ENCODE results near the gene GRIA4. TPM values are rescaled to one million over a fixed set of nuclear protein-coding genes. Genes with fewer than 3 reads are reported as not detected.

The GRIA4 gene
- total RNA-seq, 1 donor from 2014 or later = not detected

DNA sequence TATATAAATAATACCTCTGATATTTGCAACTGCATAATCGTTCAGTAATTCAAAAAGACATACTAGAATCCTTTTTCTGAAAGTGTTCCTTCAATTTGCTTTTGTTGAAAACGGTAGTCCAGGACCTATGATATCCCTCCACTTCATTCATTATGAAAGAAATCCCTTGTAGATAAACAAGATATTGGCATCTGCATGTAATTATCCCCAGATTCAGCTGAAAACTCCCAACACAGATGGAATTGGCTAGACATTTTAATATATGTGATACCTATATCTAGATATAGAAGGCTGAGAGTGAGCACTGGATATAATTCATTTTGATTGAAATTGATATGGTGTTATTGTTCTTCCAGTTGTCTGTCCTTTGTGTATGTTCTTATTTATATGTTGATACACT is 302.8 kb downstream of the GRIA4 start:
- DNase-seq (ENCODE audit: low spot score) = no peak

GRCh38 chr11:105915021-105915420 is 305.1 kb downstream of the GRIA4 start:
- DNase-seq (ENCODE audit: low spot score) = no peak

GRCh38 chr11:105918039-105918438 is 308.2 kb downstream of the GRIA4 start:
- no peak for DNase-seq (ENCODE audit: low spot score)

GRCh38 chr11:105918600-105918999 is 308.7 kb downstream of the GRIA4 start:
- no peak for DNase-seq (ENCODE audit: low spot score)

DNA sequence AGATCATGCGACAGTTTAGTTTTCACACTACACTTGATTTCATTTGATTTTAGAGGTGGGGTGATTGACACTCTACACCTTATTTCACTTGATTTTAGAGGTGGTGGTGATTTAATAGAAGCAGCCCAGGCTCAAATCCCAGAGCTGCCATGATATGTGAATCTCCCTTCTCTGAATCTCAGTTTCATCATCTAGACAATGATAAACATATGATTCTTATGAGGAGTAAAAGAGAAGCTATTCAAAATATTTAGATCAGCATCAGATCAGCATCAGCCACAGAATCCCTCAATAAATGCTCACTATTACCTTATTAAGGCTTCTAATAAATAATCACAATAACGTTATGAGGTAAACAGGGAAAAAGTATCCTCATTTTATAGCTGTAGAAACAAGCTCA is 313.4 kb downstream of the GRIA4 start:
- DNase-seq (ENCODE audit: low spot score) = no peak

DNA sequence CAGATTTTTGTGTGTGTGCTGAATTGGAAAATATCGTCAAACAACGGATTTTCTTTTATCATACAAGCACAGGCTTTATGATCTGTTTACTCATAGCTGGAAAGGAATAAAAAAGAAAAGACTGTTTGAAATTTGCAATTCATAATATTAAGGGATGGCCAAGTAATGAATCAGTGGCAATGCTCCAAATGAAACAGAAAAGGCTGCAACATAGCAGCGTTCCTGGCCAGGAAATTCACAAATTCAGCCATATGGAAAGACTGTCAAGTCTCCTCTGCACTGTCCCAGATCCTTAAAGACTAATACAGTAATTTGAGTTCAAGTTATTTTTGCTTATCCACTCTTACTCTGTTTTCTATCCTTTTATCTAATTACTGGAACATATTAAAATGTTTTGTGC is 313.9 kb downstream of the GRIA4 start:
- no peak for DNase-seq (ENCODE audit: low spot score)

GRCh38 chr11:105929084-105929955 is 319.4 kb downstream of the GRIA4 start:
- DNase-seq (ENCODE audit: low spot score) = no peak

DNA sequence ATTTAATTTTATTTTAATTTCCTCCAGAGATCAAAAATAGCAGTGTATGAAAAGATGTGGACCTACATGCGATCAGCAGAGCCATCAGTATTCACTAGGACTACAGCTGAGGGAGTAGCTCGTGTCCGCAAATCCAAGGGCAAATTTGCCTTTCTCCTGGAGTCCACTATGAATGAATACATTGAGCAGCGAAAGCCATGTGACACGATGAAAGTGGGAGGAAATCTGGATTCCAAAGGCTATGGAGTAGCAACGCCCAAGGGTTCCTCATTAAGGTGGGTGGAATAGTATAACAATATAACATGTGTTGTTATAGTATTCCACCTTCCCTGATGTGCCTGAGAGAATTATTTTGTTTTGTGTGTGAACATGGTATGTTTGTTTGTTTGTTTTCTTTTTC is 323.8 kb downstream of the GRIA4 start:
- no peak for DNase-seq (ENCODE audit: low spot score)

- no peak for DNase-seq (ENCODE audit: low spot score)
Observed at GRCh38 chr11:105935791-105936190, 325.9 kb downstream of the GRIA4 start.

DNA sequence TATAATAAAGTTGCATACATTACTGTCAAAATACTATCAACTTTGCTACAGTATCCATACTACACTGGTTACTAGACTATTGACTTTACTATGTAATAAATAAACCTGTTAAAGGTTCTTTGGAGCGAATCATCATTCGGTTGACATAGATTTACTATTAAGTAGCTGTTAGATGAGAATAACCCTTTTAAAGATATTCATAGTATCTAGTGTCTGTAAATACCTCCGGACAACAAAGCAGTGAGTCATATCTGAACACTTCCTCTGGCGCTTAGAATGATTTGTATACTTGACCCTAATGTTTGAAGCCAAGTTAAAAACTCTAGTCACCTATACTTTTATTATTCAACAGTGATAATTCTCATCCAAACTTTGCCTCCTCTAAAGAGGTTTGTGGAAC is 327.5 kb downstream of the GRIA4 start:
- no peak for DNase-seq (ENCODE audit: low spot score)

DNA sequence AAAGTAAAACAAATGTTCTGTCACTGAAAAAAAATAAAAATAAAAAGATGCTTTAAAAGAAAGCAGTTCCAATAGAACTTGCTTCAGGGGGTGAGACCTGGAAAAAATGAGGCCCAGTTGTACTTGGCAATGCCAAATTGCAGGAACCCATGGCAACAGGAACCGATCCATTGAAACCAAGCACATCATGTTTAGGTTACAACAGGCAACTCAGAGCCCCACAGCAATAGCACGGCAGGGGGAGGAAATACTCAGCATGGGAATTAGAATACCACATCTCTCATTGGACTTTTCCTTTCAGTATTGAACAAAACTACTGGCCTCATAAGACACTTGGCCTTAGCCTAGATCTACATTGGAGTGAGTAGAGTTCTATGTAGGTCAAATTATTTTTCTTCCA is 327.9 kb downstream of the GRIA4 start:
- DNase-seq (ENCODE audit: low spot score) = no peak

DNA sequence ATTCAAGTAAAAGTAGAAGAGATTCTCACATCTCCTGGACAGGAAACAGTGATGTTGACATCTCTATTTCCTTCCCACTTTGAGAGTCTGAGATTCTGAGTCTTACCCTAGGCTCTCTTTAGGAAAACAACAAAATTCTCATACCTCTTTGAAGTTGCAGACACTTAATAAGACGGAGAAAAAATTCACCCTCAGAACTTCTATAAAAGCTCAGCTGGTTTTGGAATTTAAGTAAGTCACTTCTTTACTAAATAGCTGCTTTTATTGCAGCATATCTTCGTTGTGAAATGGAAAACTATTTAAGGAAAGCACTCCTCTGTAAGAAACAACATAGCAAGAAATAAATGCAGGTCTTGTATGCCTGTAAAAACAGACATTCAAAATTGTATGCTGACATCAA is 333.0 kb downstream of the GRIA4 start:
- DNase-seq (ENCODE audit: low spot score) = no peak

DNA sequence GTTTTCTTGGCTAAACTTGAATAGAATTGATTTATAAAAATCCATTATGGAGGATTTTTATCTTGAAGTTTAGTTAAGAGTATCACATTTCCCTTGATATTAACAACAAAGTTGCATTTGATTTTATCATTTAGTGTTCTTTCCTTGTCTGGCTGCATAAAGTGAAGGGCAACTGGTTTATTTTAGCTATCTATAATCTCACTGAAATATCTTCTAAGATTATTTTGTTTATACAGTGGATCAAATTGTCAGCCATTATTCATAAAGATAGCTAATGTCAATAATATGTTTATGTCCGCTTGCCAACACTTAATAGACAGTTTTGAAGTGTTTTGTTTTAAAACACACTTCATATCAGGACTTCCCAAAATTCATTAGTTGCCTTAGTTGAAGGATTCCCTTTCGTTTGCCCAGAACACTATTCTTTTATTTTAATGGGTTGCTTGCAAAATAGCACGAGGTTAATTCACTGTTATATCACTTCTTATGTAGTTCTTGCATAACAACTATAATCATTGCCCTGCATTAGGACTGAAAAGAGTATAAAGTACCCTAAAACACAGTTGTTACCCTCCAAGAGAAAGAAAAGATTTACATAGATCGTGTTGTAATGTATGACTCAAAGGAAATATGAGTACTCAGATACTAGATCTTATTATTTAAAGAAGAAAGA is 339.2 kb downstream of the GRIA4 start:
- DNase-seq (ENCODE audit: low spot score) = no peak

DNA sequence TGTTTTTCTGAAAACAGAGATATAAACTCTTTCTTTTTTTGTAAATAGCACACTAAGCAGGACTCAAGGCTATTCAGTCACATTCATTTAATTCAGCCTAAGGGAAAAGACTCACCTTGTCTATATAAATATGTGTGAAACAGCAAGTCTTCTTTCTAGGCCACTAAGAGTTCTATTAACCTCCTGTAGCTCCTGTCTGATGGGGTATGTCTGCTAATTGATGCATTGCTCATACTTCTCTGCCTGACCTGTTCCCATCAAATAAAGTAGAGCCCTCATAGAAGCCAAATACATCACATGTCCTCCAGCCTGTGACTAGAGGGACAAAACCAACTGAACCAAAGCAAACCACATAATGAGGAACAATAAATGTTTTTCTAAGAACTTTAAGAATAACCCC is 344.0 kb downstream of the GRIA4 start:
- DNase-seq (ENCODE audit: low spot score) = no peak

DNA sequence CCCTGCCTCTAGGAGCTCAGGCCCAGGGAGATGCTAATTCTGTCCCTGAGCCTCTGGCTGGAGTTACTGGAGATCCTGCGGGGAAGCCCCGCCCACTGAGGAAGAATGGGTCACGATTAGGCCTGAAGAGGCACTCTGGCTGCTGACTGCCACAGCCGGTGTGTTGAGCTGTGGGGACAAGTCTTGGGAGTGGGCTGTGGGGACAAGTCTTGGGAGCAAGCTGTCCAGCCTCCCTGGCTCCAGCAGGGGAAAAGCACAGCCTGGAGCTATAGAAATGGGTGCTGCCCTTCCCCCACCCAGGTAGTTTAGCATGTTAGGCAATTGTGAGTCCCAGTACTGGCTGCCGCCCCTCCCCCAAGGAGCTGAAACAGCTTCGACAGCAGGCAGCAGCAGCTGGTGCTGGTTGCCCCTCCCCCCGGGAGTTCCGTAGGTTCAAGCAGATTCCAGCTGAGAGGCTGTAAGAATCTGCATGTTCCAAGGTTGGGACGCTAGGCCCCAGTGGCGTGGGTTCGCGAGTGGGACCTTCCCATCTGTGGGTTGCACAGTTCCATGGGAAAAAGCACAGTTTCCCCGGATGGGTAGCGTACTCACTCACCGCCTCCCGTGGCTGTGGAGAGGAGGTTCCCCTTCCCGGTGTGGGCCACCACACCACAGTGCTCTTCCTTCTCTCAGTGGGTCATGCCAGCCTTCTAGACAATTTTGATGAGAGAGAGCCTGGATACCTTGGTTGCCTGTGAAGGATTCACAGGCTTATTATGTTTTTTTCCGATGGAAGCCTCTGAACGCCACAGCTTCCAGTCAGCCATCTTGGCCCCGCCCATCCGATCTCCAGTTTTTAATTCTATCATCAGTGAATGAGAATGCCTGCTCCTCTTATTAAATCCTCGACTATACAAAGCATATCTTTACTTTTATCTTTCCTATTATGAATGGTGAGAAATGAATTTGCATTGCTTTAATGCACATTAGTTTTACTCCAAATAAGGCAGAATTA is 350.7 kb downstream of the GRIA4 start:
- no peak for DNase-seq (ENCODE audit: low spot score)

DNA sequence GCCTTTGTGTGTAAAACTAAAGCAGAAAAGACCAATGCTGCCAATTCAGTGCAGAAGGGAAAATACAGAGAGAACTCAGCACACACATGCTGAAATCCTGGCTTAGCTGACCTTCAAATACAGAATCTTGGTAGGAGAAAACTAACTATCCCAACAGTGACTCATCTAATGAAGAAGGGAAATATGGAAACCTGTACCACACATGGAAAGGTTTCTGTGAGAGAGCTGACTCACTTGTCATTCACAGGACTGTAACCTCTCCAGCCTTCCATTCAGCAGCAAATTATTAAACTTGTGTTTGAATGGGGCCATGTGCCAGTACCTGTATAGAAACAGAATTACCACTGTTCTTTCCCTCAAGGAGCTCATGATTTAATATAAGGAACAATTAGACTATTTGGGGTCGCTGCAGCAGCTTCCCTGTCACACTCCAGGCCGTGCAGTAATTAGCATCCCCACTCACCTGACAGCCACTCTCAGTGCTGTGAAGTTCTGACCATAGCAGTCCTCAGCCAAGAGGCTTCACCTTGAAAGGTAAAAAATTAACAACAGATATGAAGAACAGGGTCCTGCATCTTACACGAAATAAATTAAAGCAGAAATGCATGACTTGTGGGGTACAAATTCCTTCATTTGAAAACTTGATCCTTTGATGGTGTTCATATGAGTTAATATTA is 358.3 kb downstream of the GRIA4 start:
- DNase-seq (ENCODE audit: low spot score) = no peak

DNA sequence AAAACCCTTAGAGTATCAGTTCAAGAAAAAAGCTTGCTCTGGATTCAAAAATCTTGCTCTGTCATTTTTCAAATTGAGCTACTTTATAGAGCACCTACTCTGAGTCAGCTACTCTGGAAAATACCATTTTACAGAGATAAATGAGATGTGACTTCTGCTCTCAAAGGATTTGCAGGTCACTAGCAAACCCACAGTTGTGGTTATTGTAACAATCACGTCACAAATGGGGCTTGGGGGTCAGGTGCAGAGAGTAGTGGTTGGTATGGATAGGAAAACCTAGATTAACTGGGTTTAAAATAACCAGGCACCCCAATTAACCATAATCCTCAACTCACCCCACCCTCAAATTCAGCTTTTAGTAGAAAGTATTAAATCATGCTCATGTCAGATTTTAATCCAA is 359.9 kb downstream of the GRIA4 start:
- no peak for DNase-seq (ENCODE audit: low spot score)

- no peak for DNase-seq (ENCODE audit: low spot score)
Observed at GRCh38 chr11:105975128-105975527, 365.3 kb downstream of the GRIA4 start.

- DNase-seq (ENCODE audit: low spot score) = no peak
Observed at GRCh38 chr11:105979997-105980703, 370.3 kb downstream of the GRIA4 start.

DNA sequence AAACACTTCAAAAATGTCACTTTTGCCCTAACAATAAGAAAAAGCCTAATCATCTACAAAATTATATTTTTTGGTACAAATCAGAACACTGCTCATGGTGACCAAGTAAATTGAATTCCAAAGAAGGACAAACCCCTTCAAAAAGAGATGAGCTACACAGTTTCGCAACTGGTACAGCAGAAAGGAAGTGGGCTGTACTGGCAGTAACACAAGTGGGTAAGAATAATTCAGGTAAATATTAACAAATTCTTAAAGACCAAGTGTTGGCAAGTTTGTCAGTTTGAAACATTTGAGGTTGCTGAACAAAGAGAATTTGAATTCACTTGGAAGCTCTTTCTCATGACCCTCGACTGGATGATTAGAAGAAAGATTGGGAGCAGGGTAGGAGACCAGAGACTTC is 376.7 kb downstream of the GRIA4 start:
- DNase-seq (ENCODE audit: low spot score) = no peak
